Stimulated activated CD4-positive, alpha-beta T cell treated with anti-CD3 and anti-CD28 coated beads, Interleukin-15, amount 100 ng/mL, for 24 hours (primary cell): ENCODE results near the gene CTAG1A.
"Not testable (repeated sequence)": the region's sequence is repeated elsewhere in the genome, so short reads cannot be mapped to it uniquely, and the experiment has no call there.

Experiments
- DNase-seq: peaks from one replicate; pipeline ENCODE4 v3.0.0-alpha.2; 2020

The CTAG1A gene

GRCh38 chrX:154584585-154585183, at the start of gene CTAG1A:
CTAG1A (plus strand) TSS chrX:154585133; CDS start chrX:154585207, 74 bp downstream.
- DNase-seq: not testable (repeated sequence)

GRCh38 chrX:154535892-154536291, 49.0 kb upstream of the CTAG1A start:
- no peak for DNase-seq

GRCh38 chrX:154539077-154539476, 45.9 kb upstream of the CTAG1A start:
- DNase-seq: no peak

- not testable (repeated sequence) for DNase-seq
Measured at GRCh38 chrX:154540365-154540764, 44.6 kb upstream of the CTAG1A start.

- no peak for DNase-seq
Measured at GRCh38 chrX:154540897-154541535, 43.9 kb upstream of the CTAG1A start.

- DNase-seq: no peak
Measured at GRCh38 chrX:154541589-154541895, 43.4 kb upstream of the CTAG1A start.

- DNase-seq: peak; percentile 65
Measured at GRCh38 chrX:154541896-154542722, 42.8 kb upstream of the CTAG1A start.

- DNase-seq: peak; percentile 34
Measured at GRCh38 chrX:154542723-154543424, 42.1 kb upstream of the CTAG1A start.

GRCh38 chrX:154545673-154546274, 39.2 kb upstream of the CTAG1A start:
- no peak for DNase-seq

- DNase-seq: peak; percentile 82
Measured at GRCh38 chrX:154546354-154547244, 38.3 kb upstream of the CTAG1A start, which contains the start of gene G6PD. G6PD (minus strand) TSS chrX:154546846; CDS start chrX:154546155, 691 bp downstream.

- DNase-seq: peak; percentile 89
Measured at GRCh38 chrX:154547245-154548027, 37.5 kb upstream of the CTAG1A start, which contains the start of gene IKBKG. IKBKG (plus strand) TSS chrX:154547620; CDS start chrX:154552003, 4,383 bp downstream.

- DNase-seq: no peak
Measured at GRCh38 chrX:154548028-154548316, 37.0 kb upstream of the CTAG1A start.

- no peak for DNase-seq
Measured at GRCh38 chrX:154549766-154550165, 35.2 kb upstream of the CTAG1A start.

GRCh38 chrX:154552112-154552806, 32.7 kb upstream of the CTAG1A start:
- DNase-seq: not testable (repeated sequence)

- DNase-seq: not testable (repeated sequence)
Measured at GRCh38 chrX:154558060-154558690, 26.8 kb upstream of the CTAG1A start.

- DNase-seq: not testable (repeated sequence)
Measured at GRCh38 chrX:154558896-154559295, 26.0 kb upstream of the CTAG1A start.

GRCh38 chrX:154560326-154560725, 24.6 kb upstream of the CTAG1A start:
- not testable (repeated sequence) for DNase-seq

GRCh38 chrX:154562295-154562694, 22.6 kb upstream of the CTAG1A start:
- DNase-seq: not testable (repeated sequence)

GRCh38 chrX:154570361-154570760, 14.6 kb upstream of the CTAG1A start:
- DNase-seq: not testable (repeated sequence)

GRCh38 chrX:154573061-154573460, 11.9 kb upstream of the CTAG1A start:
- DNase-seq: not testable (repeated sequence)
